Measurements from ENCODE around the gene PDE4DIP.
"Not testable (repeated sequence)": the region's sequence is repeated elsewhere in the genome, so short reads cannot be mapped to it uniquely, and the experiment has no call there.

The PDE4DIP gene

DNA sequence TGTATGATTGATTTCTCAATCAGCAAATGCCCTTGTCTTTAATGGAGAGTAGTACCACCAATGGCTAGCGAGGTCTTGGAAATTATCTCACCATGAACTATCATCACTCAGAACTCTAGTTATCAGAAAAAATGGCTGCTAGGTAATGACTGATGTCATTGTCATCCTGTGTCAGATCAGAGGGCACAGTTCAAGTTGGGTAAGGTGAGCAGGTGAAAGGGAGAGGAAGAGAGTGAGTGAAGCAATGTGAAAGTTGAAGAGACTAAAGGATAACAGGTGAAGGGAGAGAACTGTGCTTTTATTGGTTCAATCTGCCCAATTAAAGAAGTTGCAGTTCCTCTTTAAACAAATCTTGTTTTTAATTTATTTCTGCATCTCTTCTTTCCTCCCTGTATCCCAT lies 76.8 kb downstream of the PDE4DIP start:
- not testable (repeated sequence) for DNase-seq (ENCODE audit: low read depth)

DNA sequence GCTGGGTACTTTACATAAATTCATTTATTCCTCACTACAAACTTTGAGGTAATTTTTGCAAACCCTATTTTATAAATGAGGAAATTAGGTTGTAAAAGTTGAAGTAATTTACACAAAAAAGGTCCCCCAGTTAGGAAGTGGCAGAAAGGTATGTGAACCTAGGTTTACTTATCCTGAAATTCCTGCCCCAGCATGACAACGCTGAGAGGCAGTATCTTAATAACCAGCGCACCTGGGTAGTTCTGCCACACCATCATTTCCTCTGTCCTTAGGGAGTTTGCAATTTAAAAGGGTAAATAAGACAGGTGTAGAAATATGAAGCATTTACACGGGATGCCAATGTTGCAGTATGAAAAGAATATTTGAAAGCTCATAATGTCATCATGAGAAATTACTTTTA lies 79.6 kb downstream of the PDE4DIP start:
- not testable (repeated sequence) for DNase-seq (ENCODE audit: low read depth)

DNA sequence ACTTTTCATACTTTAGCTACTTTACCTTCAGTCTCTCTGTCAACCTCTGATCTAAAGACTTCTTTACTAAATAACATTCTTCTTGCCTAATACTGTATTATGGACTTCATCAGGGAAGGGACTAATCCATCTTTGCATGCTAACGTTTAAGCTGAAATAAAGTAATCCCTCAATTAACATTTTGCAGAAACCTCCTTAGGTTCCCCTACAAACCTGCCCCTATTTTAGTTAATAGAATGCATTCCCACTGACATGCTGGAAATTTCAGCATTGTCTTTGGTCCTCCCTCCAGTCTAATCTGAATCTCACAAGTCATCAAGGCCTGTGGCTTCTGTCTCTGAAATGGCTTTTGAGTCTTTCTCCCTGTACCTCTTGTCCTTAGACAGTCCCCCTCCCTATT lies 83.4 kb downstream of the PDE4DIP start:
- not testable (repeated sequence) for DNase-seq (ENCODE audit: low read depth)

DNA sequence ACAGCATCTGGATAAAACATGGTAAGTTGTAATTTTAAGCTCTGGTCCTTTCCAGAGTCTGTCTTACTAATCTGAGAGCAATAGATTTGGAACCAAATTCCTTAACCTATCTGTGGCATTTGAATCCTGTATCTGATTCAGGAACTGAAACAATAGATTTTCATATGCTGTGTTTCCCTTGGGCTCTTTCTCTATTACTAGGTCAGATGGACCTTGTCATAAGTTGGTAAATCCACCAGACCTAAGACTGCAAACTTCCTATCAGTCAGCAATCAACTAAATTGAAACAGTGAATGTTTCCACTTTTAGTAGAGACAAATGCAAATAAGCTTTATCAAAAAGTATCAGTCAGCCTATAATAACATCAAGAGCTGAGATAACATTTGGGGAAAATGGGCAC lies 85.0 kb downstream of the PDE4DIP start:
- not testable (repeated sequence) for DNase-seq (ENCODE audit: low read depth)

DNA sequence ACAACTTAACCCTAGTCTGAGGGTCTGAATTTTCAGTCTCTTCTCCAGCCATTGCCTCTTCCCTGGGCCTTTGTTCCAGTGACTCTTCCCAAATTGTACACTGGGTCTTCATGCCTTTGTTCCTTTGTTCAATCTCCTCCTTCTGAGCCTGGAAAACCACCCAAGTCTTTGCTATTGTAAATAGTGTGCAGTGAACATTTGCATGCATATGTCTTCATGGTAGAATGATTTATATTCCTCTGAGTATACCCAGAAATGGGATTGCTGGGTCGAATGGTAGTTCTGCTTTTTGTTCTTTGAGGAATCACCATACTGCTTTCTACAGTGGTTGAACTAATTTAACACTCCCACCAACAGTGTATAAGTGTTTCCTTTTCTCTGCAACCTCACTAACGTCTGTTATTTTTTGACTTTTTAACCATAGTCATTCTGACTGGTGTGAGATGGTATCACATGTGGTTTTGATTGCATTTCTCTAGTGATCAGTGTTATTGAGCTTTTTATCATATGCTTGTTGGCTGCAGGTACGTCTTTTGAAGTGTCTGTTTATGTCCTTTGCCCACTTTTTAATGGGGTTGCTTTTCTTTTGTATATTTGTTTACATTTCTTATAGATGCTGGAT lies 91.3 kb downstream of the PDE4DIP start:
- DNase-seq (ENCODE audit: low read depth), result not testable (repeated sequence)

DNA sequence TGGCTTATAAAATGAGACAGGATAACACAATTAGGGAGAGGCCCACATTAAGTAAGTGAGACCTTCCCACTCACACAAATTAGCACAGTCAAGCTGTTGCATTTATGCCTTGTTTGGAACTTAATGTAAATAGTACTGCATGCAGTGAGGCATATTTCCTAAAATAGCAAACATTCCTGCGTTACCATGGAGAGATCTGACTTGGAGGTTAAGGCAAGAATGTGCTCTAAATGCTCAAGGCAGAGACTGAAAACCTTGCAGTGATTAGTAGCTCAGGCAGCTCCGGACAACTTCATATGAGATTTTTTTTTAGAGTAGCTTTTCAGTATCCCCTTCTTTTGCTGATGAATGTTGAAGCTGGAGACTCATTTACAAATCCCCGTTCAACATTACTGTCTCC lies 98.7 kb downstream of the PDE4DIP start:
- DNase-seq (ENCODE audit: low read depth), result not testable (repeated sequence)

DNA sequence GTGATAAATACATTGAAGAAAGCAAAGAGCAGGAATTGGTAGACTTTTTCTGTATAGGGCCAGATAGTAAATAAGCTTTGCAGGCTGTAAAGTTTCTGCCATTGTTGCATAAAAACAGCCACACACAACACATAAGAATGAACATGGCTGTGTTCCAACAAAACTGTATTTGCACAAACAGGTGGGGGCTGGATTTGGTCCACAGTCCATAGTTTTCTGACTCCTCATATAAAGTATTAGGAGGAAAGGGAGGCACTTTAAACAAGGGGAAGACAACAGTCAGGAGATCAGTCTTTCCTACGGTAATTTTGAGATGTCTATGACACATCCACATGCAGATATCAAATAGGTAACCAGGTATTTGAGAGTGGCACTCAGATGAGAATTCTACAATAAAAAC lies 100.9 kb downstream of the PDE4DIP start:
- not testable (repeated sequence) for DNase-seq (ENCODE audit: low read depth)

DNA sequence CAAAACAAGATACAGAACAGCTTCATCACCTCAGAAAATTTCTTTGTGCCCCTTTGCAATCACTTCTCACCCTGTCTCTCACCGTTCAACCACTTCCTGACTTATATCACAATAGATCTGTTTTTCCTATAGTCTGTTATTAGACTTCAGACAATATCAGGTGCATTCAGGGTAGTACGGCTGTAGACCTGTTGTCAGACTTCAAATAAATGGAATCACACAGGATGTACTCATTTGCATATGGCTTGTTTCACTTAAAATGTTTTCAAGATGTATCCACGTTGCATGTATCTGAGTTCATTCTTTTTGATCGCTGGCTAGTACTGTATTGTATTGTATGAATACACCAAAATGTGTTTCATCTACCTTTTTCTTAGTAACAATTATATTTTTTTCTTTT lies 104.5 kb downstream of the PDE4DIP start:
- DNase-seq (ENCODE audit: low read depth), result not testable (repeated sequence)

DNA sequence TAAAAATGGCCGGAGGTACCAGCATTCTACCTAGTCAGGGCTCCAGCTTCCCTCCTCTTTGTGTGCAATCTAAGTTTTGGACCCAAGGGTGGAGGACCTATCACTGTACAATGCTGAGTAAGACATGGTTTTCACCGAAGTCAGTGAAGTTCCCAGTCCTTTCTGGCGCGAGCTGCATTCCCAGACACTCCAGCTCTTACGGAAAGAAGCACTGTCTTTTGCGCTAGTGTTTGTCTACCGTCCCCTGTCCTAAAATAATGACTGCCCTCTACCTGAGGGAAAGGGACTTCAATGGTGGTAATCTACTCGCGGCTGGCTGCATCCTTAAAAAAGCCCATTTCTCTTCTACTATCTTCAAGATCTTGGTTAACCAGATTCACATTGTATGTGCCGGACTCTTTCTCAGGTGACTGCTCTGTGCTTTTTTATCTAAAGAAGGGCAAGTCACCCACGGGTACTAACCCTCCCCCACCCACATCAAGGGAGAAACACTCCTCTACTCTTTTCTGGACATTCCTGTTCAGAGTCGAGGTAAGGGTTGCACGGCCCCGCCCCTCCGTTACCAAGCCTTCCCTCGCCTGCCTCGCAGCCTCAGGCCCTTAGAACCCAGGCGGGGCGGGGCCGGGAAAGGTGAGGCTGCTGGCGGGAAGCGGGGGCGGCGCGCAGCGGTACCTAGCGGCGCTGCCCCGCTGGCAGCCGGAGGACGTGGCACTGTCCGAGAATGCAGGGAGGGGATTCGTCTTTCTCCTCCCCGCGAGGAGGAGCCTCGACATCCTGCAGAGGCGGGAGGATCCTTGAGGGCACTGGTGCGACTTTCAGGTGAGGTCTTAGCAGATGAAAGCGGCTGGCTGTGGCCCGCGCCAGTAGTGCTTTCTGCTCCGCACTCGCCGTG lies 107.4 kb downstream of the PDE4DIP start:
- peak; percentile 47 for DNase-seq (ENCODE audit: low read depth)

DNA sequence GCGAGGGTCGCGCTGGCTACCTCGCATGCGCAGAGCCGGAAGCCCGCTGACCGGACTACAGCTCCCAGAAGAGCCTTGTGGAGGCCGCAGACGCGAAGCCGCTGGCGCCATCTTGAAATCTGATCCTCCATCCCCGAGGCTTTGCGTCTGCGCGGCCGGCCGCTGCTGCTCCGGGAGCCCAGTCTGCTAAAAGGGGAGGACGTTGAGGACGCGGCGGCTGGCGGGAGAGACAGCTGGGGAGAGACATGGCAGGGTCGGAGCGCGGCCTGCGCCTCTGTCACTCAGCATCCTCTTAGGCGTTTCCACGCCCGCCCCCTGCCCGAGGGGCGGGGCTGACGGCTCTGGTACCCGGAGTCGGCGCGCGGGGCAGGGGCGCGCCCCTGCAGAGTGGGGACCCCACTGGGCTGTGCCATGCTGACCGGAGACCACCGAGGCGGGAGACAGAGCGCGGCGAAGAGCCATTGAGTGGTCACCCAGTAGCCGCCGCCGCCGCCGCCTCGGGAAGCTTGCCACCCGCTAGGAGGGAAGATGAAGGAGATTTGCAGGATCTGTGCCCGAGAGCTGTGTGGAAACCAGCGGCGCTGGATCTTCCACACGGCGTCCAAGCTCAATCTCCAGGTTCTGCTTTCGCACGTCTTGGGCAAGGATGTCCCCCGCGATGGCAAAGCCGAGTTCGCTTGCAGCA lies 108.2 kb downstream of the PDE4DIP start:
- DNase-seq (ENCODE audit: low read depth), result peak; percentile 35

DNA sequence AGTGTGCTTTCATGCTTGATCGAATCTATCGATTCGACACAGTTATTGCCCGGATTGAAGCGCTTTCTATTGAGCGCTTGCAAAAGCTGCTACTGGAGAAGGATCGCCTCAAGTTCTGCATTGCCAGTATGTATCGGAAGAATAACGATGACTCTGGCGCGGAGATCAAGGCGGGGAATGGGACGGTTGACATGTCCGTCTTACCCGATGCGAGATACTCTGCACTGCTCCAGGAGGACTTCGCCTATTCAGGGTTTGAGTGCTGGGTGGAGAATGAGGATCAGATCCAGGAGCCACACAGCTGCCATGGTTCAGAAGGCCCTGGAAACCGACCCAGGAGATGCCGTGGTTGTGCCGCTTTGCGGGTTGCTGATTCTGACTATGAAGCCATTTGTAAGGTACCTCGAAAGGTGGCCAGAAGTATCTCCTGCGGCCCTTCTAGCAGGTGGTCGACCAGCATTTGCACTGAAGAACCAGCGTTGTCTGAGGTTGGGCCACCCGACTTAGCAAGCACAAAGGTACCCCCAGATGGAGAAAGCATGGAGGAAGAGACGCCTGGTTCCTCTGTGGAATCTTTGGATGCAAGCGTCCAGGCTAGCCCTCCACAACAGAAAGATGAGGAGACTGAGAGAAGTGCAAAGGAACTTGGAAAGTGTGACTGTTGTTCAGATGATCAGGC lies 108.8 kb downstream of the PDE4DIP start:
- DNase-seq (ENCODE audit: low read depth), result not testable (repeated sequence)

DNA sequence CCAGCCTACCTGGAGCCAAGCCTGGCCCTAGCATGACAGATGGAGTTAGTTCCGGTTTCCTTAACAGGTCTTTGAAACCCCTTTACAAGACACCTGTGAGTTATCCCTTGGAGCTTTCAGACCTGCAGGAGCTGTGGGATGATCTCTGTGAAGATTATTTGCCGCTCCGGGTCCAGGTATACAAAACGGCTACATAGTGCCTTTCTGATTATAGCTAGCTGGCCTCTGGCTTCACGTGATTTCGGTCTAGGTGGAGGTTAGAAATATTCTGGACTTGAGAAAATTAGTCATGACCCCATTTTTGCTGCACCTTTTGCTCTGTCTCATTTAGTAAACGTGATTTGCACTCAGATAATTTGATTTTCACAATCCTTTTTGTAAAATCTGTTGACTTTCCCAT lies 109.5 kb downstream of the PDE4DIP start:
- DNase-seq (ENCODE audit: low read depth), result not testable (repeated sequence)

DNA sequence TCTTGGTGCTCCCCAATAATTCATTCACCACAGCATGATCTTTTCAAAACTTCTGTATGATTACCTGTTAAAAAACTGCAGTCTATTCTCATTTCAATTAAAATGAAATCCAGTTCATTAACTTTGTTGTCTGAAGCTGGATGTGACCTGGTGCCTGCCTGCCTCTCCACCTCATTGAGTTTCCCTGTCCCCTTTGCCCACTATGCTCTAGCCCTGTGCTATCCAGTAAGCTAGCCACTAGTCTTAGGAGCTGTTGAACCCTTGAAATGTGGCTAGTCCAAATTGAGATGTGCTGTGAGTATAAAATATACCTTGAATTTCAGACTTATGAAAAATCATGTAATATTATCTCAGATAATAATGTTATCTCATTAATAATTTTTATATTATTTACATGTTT lies 114.1 kb downstream of the PDE4DIP start:
- DNase-seq (ENCODE audit: low read depth), result not testable (repeated sequence)

DNA sequence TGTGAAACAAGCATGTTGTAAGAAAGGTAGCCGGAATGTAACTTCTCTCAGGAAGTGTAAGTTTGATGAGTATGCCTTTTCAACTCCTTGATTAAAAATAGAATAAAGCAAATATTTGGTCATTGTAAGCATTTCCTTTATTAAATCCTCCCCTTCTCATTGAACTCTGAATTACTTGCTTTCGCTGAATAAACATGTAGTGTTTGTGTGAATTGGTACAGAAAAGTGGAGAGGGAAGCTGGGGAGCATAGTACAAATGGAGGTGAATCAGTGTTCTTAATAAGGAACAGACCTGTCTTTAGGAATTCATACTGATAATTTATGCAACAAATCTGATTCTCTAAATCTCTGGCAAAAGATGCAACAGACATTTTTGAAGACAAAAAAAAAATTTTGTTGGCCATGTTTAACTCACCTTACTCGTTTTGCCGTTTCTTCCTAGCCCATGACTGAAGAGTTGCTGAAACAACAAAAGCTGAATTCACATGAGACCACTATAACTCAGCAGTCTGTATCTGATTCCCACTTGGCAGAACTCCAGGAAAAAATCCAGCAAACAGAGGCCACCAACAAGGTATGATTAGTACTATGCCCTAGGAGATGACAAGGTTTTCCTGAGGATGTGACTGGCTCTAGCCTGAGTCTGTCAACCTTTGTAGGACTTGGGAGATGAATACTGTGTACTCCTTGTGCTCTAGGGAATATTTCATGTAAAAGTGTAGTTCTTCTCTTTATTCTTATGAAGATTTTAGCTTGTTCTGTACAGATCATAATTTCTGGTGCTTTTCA lies 116.2 kb downstream of the PDE4DIP start:
- not testable (repeated sequence) for DNase-seq (ENCODE audit: low read depth)

DNA sequence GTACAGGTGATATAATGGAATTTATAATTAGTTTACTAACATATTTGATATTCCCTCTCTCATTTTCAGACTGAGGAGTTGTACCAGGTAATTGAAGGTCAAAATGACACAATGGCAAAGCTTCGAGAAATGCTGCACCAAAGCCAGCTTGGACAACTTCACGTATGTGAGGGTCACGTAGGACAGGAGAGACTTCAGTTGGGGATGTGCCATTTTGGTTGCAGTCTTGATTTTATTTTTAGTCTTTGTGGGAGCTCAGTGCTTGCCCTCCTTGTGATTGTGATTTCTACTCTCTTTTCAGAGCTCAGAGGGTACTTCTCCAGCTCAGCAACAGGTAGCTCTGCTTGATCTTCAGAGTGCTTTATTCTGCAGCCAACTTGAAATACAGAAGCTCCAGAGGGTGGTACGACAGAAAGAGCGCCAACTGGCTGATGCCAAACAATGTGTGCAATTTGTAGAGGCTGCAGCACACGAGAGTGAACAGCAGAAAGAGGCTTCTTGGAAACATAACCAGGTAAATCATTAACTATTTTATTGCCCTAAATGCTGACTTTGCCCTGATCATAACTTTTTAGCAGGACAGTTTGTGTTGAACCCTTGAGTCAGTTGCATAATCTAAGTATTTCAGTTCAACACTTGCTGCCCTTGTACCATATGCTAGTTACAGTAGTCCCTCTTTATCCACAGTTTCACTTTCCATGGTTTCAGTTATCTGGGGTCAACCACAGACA lies 118.1 kb downstream of the PDE4DIP start:
- DNase-seq (ENCODE audit: low read depth), result not testable (repeated sequence)

DNA sequence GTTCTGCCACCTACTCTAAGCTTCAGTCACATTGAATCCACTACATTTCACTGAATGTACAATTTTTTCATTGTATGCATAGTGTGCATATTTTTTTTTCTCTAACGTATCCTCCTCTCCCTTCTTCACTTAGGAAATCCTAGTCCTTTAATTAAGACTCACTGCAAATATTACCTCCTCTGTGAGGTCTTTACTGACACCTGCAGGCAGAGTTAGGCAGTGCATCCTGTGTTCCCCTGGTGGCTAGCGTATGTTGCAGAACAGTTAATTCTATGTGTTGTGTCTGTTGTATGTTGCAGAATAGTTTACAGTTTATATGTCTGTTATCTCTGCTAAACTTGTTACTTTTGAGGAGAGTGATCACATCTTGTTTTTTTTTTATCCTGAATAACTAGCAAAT lies 121.9 kb downstream of the PDE4DIP start:
- not testable (repeated sequence) for DNase-seq (ENCODE audit: low read depth)

DNA sequence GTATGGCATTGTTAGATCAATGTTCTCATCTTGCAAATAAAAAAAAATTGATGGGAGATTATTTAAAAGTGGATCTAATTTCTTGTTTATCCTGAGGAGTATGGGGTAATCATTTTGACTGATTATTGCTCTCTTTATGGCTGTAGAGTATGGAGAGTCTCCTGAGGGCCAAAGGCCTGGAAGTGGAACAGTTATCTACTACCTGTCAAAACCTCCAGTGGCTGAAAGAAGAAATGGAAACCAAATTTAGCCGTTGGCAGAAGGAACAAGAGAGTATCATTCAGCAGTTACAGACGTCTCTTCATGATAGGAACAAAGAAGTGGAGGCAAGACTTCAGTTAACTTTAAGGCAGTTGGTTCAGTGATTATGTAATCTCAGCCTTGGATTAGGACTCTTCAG lies 123.4 kb downstream of the PDE4DIP start:
- not testable (repeated sequence) for DNase-seq (ENCODE audit: low read depth)

DNA sequence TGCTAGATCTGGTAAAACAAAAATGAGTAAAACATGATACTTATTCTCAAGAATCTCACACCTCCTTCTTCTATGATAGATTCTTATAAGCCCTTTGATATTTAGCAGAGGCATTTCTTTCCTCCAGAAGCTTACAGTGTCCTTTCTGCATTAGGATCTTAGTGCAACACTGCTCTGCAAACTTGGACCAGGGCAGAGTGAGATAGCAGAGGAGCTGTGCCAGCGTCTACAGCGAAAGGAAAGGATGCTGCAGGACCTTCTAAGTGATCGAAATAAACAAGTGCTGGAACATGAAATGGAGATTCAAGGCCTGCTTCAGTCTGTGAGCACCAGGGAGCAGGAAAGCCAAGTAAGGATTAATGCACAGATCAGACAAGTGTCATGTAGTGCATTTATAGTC lies 124.5 kb downstream of the PDE4DIP start:
- not testable (repeated sequence) for DNase-seq (ENCODE audit: low read depth)

DNA sequence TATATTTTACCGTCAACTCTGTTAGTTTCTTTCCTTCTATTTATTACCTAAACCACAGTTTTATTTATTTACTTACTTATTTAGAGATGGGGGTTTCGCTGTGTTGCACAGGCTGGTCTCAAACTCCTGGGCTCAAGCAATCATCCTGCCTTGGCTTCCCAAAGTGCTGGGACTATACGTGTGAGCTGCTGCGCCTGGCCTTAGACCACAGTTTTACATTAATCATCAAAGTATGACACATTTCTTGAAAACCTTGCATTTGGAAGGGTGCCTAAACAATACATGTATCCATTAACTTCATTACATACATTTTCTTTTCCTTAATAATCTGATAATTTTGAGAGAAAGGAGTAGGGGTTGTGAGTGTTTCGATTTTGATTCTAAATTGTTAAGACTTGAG lies 124.9 kb downstream of the PDE4DIP start:
- not testable (repeated sequence) for DNase-seq (ENCODE audit: low read depth)

DNA sequence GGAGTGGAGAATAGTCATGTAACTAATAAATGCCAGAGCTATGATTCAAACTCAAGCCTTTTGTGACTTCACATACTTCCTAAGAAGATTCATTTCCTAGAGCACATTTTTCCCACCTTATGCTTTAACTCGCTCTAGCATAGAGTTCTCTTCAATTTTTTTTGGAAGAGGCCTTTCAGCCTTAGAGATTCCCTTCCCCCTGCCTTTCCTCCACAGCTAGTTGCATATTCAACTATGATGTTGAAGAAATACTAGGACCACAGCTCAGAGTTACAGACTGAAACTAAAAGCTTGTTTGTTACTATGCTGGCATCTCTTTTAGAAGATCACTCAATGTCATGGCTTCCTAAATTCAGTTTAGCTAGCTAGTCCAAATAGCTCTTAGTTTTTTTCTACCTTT lies 131.2 kb downstream of the PDE4DIP start:
- DNase-seq (ENCODE audit: low read depth), result not testable (repeated sequence)

Data from stimulated activated CD8-positive, alpha-beta memory T cell treated with anti-CD3 and anti-CD28 coated beads, Interleukin-12 subunit alpha, Interleukin-12 subunit beta, amount 100 ng/mL, for 1 hour (primary cell).